WTC11 (cell line): Measurements from ENCODE around the gene FGF14.

Source experiments
- CREB1 ChIP-seq: sonication (generic); formaldehyde crosslinking; IDR thresholded peaks from 2 replicates; pipeline ENCODE4 v1.8.0; 2023; ENCODE audit warnings: mild to moderate bottlenecking, missing genetic modification reagents
- IRF2 ChIP-seq: sonication (generic); formaldehyde crosslinking; IDR thresholded peaks from 2 replicates; pipeline ENCODE4 v1.8.0; 2022; ENCODE audit warnings: low read depth, missing genetic modification reagents, borderline replicate concordance

DNA sequence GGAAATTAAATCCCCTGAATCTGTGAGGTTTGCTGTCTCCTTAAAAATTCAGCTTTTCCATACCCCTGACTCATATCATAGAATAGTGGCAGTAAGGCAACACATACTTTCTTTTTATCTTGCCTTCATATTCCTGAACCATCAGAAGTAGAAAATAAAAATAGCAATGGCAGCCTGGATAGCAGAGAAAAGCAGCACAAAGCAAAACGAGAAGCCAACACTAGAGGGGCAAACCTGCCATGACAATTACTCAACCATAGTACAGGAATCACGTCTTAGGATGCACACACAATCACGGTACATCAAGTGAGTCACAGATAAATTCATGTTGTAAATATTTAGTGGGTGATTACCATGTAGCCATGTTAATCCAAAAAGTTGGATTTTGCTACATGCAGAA, 606.4 kb downstream of the FGF14 start:
- TF ChIP-seq CREB1 (no peak), IRF2 (CRISPR knock-in tag) (no peak)
